ENCODE measurements around the gene SBF1. TPM values are rescaled to one million over a fixed set of nuclear protein-coding genes. Genes with fewer than 3 reads are reported as not detected.

SBF1 gene
- polyA plus RNA-seq, 1 of the 3 experiments (the other 2 are of a cell fraction): 29.1 TPM

GRCh38 chr22:50467773-50468440 is 6.9 kb downstream of the SBF1 start:
- Histone ChIP-seq H3K9me3 (no peaks in the 10 kb centered on the region), H3K9me2 (no peaks in the 10 kb centered on the region), H3K4me2 (no peak overlapping the region), H2AFZ (ENCODE audit: low read depth) (no peak overlapping the region), H3F3A (replicated peaks; ENCODE audit: insufficient read depth) (no peaks in the 10 kb centered on the region), H3K27me3 (ENCODE audit: insufficient read depth) (no peaks in the 10 kb centered on the region), H3K4me1 (ENCODE audit: control insufficient read depth in 1 of 2, insufficient read depth in 2 of 2, low read depth in 1 of 2, low read length in 1 of 2) (peaks cover 4 to 23% of the 10 kb centered on the region in 2 experiments; a peak in 2 of 4 replicates), H3K36me3 (replicated peaks in 1 of 2; ENCODE audit: control insufficient read depth in 1 of 2, insufficient read depth in 2 of 2, low read length in 1 of 2) (peaks cover 0 to 48% of the 10 kb centered on the region in 2 experiments), H3K27ac (ENCODE audit: low read depth in 2 of 2, low read length in 1 of 2) (no peak overlapping the region), H4K20me1 (ENCODE audit: insufficient read depth) (peaks cover 52% of the 10 kb centered on the region), H3K4me3 (ENCODE audit: low read depth in 2 of 2, low read length in 1 of 2) (no peak overlapping the region), H3K79me2 (ENCODE audit: insufficient read depth) (peaks cover 49% of the 10 kb centered on the region), H3K9ac (no peak overlapping the region)
- no peak for TF ChIP-seq MEF2A (IDR thresholded peaks at IDR 0.05; ENCODE audit: borderline replicate concordance, low read depth)
- no peak for TF ChIP-seq IRF3 (IDR thresholded peaks at IDR 0.05; ENCODE audit: low read depth, low read length)
- TF ChIP-seq POLR2AphosphoS5 (IDR thresholded peaks at IDR 0.05; ENCODE audit: low read depth, low read length): no peak
- no peak for TF ChIP-seq CTCF (IDR thresholded peaks at IDR 0.05)
- no peak for TF ChIP-seq RXRA (IDR thresholded peaks at IDR 0.05; ENCODE audit: borderline replicate concordance, low read depth)
- no peak for TF ChIP-seq REST (IDR thresholded peaks at IDR 0.05; ENCODE audit: low read depth, low read length)
- TF ChIP-seq ZBTB33 (IDR thresholded peaks at IDR 0.05; ENCODE audit: borderline replicate concordance, low read depth): no peak
- TF ChIP-seq TEAD4 (IDR thresholded peaks at IDR 0.05; ENCODE audit: borderline replicate concordance, insufficient read depth): no peak
- no peak for TF ChIP-seq FOSL2 (IDR thresholded peaks at IDR 0.05; ENCODE audit: borderline replicate concordance, low read depth)
- no peak for TF ChIP-seq CHD2 (IDR thresholded peaks at IDR 0.05; ENCODE audit: low read length, partially characterized antibody)
- no peak for TF ChIP-seq MXI1 (IDR thresholded peaks at IDR 0.05; ENCODE audit: low read depth, low read length)
- no peak for TF ChIP-seq EP300 (IDR thresholded peaks at IDR 0.05; ENCODE audit: borderline replicate concordance in 1 of 2, low read depth in 1 of 2, low read length in 1 of 2)
- TF ChIP-seq ELF1 (IDR thresholded peaks at IDR 0.05): no peak
- TF ChIP-seq EZH2phosphoT487 (IDR thresholded peaks at IDR 0.05; ENCODE audit: borderline replicate concordance, low read depth): no peak
- POLR2A ChIA-PET: no interaction called here
- 94% methylated on average over 9 of the region's 22 CpGs for WGBS (ENCODE audit: low lambda C conversion rate)
- DNase-seq: no peak
- CTCF ChIA-PET: interaction anchor here (1.1 to 1.9 kb wide), 2 partner anchors 11 to 30 kb away, joined by 4 to 8 read pairs; no protein-coding TSS in a partner anchor

Measured in SK-N-SH (cell line).